Daoy (cell line): ENCODE data around the gene C12orf50. TPM values are rescaled to one million over a fixed set of nuclear protein-coding genes. Genes with fewer than 3 reads are reported as not detected.
A peak's percentile ranks its signal among the peaks of the same experiment; 100 is the strongest.
"Not testable (repeated sequence)": the region's sequence is repeated elsewhere in the genome, so short reads cannot be mapped to it uniquely, and the experiment has no call there.

ENCODE experiments used
- DNase-seq: peaks from one replicate; pipeline ENCODE4 v3.0.0-alpha.2; 2015; ENCODE audit warnings: low read depth
- total RNA-seq: library from RNA; depleted of rRNA; stranded (reverse); fragments of >200 nt; shearing (Covaris generic); gene quantifications from 2 replicates; pipeline ENCODE4 v1.2.3, GENCODE V29; 2014; rRNA removed

The C12orf50 gene, protein sequence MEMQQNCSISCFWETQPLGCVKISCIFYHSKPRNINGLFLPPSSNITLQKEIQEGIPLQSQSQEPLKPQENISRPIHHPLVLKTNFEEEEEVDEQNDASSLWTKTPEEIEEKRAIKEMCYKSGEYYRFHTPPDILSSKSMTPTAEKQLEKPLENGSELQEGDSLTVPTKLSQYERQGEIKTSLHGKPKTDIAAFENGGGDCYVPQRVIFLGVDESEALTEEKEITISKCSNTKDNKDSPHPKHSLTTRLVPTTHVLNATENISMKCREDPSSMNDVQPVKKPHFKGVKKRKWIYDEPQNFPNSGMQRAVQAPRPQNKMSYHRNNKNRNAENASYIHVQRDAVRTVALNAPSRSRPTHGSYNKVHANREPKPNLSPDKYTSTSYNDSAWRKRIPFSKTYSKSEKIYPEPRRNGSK
- total RNA-seq, result not detected in 2 replicates

DNA sequence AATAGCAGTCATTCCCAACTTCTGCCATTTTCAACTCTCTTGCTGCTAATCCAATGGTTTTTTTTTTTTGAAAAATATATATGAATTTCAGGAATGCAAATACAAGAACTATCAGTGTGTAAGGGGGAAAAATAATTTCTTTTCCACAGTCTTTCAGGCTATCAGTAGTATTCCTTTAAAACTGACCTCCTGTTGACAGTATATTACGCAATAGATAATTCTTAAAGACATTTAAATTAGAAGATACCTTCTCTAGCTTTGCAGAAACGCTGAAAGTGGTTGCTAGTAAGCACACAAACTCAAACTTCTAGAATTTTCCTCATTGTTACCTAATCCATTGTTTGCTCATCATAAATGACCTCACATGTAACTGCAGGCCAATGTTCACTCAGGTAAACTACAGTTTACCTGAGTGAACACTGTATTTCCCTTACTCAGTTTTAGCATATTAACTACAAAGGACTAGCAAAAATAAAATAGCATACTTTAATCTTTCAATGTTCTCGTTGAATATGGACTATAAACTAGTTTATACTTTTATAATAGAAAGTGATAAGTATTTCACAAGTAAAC lies at the start of gene C12orf50:
C12orf50 (minus strand) TSS at position 309 of the 573 bp plus-strand sequence. CDS start 2,439 bp downstream, outside the sequence.
- DNase-seq, result no peak

DNA sequence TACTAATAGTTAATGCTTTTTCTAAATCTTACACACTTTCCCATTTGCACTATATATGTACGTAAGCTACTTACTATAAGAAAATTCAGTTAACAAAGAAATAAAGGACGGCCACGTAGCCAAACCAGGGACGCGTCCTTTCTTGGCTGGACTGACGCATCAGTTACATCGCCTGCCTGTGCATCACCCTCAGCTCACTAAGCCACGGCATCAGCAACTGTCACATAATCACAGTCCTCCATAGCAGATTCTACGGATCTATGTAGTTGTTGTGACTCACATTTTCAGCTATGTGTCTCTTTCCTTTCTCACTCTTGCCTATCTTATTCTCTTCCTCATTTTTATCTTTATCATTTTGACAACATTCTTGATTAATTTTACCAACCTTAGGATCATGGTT lies 38.1 kb upstream of the C12orf50 start:
- DNase-seq, result no peak

- peak; percentile 3 for DNase-seq
Observed at GRCh38 chr12:88063375-88063774, 34.2 kb upstream of the C12orf50 start.

- DNase-seq, result no peak
Observed at GRCh38 chr12:88062474-88062873, 33.3 kb upstream of the C12orf50 start.

- DNase-seq, result no peak
Observed at GRCh38 chr12:88058719-88059077, 29.5 kb upstream of the C12orf50 start.

- DNase-seq, result no peak
Observed at GRCh38 chr12:88057994-88058718, 29.0 kb upstream of the C12orf50 start.

GRCh38 chr12:88056571-88056970 lies 27.4 kb upstream of the C12orf50 start:
- no peak for DNase-seq

DNA sequence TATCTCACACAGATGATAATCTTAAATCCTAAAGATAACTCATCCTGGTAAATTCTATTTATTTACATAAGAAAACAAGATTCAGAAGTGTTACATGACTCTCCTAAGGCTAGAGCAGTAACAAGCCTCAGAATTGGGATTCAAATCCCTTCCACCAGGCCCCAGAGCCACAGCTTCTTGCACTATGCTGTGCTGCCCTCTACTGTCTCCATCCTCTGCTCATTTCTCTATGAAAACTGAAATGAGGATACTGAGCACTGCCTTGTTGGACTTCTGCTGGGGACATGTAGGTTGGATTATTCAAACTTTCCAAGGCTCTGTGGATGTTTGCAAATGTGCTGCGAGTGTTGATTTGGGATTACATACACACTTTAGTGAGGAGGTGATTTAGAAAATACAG lies 23.5 kb upstream of the C12orf50 start:
- peak; percentile 20 for DNase-seq

- DNase-seq, result no peak
Observed at GRCh38 chr12:88044035-88044434, 14.8 kb upstream of the C12orf50 start.

GRCh38 chr12:88037770-88038169 lies 8.6 kb upstream of the C12orf50 start:
- DNase-seq, result no peak

GRCh38 chr12:88036353-88036965 lies 7.3 kb upstream of the C12orf50 start:
- DNase-seq, result peak; percentile 9

GRCh38 chr12:88035907-88036289 lies 6.7 kb upstream of the C12orf50 start:
- no peak for DNase-seq

DNA sequence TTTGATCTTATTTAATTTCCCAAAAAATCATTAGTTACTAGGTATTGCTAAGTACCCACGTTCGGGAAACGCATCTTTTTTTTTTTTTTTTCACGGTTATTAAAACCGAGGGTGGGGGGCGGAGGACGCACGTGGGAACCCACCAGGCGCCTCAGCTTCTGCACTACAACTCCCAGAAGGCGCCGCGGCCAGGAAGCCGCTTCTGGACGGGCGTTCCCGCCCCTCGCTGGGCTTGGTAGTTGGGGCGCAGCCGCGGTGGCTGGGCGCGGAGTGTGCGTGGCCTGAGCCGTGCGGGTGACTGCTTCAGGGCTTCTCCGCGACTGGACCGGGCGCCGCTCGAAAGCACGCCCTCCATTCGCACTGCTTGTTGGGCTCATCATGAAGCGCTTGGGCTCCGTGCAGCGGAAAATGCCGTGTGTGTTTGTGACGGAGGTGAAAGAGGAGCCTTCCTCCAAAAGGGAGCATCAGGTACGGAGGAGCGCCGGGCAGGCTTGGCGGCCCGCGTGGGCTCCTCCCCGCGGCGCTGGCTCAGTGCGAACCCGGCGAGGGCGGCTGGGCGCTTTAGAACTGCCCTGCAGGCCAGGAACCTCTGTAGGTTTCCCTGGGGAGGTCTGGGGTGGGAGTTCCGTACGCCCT lies 6.2 kb upstream of the C12orf50 start:
- peak; percentile 93 for DNase-seq

DNA sequence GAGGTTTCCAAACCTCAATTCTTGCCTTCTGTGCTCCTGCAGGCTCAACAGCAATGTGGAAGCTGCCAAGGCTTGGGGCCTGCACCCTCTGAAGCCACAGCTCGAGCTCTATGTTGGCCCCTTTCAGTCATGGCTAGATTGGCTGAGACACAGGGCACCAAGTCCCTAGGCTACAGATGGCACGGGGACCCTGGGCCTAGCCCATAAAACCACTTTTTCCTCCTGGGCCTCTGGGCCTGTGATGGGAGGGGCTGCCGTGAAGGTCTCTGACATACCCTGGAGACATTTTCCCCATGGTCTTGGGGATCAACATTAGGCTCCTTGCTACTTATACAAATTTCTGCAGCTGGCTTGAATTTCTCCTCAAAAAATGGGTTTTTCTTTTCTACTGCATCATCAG lies 2.0 kb upstream of the C12orf50 start:
- not testable (repeated sequence) for DNase-seq

GRCh38 chr12:88026196-88026595 lies 3.0 kb downstream of the C12orf50 start:
- no peak for DNase-seq

DNA sequence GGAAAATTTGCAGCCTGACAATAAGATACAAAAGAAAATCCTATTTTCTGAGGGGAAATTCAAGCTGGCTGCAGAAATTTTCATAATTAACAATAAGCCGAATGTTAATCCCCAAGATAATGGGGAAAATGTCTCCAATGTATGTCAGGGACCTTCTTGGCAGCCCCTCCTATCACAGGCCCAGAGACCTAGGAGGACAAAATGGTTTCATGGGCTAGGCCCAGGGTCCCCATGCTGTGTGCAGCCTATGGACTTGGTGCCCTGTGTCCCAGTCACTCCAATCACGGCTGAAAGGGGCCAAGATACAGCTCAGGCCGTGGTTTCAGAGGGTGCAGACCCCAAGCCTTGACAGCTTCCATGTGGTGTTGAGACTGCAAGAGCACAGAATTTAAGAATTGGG lies 11.2 kb downstream of the C12orf50 start:
- DNase-seq, result no peak

GRCh38 chr12:88015825-88016224 lies 13.4 kb downstream of the C12orf50 start:
- DNase-seq, result no peak

DNA sequence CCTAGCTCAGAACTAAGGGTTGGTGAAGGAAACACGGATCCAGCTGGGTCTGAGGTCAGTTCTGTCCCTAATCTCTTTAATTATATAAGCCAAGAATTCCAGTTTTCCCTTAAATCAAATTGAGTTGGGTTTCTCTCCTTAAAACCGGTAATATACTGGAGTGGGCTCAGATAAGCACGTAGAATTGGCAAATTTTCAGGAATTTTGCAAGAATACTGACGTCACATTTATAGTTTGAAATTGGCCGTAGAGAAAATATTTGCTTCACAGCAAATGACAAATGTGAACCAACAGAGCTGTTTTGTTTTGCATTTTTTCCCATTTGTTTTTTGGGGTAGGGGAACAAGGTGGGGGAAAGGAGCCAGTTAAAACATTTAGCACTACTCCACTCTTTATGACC lies 17.4 kb downstream of the C12orf50 start:
- DNase-seq, result no peak

GRCh38 chr12:88006351-88006750 lies 22.9 kb downstream of the C12orf50 start:
- no peak for DNase-seq

DNA sequence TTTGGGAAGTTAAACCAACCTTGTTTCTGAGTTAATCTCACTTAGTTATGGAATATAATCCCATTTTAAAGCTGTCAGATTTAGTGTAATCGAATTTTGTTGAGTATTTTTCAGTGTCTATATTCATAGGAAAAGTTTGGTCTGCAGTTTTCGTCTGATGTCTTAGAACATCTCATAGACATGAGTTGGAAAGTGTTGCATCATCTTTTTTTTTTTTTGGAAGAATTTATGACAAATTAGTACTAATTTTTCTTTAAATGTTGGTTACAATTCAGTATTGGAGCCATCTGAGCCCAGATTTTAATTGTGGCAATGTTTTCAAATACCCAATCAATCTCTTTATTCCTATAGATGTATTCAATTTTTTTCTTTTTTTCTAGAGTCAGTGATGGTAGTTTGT lies 27.9 kb downstream of the C12orf50 start:
- DNase-seq, result no peak

DNA sequence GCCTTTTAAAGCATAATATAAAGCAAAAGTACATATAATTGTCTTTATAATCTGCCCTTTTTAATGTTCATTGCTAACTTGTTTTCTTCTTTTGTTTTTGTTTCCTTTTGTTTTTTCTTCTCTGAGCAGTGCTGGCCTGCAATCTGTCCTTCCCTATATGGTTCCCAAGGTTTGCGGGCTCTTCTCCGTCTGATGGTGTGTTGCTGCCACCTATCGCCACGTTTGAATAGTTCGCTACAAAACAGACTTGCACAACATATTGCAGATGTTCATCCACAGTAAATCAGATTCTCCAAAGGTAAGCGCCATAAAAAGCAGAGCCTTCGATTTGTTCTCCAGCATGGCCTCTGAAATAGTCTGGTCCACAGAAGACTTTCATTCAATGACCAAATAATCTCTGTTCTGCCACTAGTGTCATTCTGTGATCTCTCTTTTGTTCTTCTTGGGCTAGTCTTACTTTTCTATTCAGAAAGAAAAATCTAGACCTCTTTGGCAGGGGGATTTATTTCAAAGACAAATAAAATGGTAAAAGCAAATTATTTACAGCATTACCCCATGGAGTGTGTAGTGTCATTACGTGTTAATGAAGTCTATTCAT lies 33.5 kb downstream of the C12orf50 start:
- peak; percentile 73 for DNase-seq
